OCI-LY1 (cell line): Measurements from ENCODE around the gene SDCCAG8.

Source experiments
- H2AFZ ChIP-seq: fragments of 200-600 bp; sonication (generic), shearing (Covaris generic); 2 replicates; pipeline ENCODE4 v1.6.0; 2014; ENCODE audit warnings: antibody characterized with exemption, mild to moderate bottlenecking, low read length
- H3F3A ChIP-seq: fragments of 200-600 bp; sonication (generic), shearing (Covaris generic); 2 replicates; pipeline ENCODE4 v1.6.0; 2014; ENCODE audit warnings: mild to moderate bottlenecking, antibody characterized with exemption, low read length, moderate library complexity; ENCODE audit not compliant: insufficient read depth
- H3K27ac ChIP-seq: fragments of 200-600 bp; sonication (generic); 2 replicates; pipeline ENCODE4 v1.5.1; 2014; ENCODE audit warnings: low read length, mixed run types, mild to moderate bottlenecking, low read depth; ENCODE audit not compliant: poor library complexity, severe bottlenecking
- H3K27me3 ChIP-seq: fragments of 200-600 bp; sonication (generic); 2 replicates; pipeline ENCODE4 v1.6.0; 2014; ENCODE audit warnings: antibody characterized with exemption, mild to moderate bottlenecking, low read length, moderate library complexity; ENCODE audit not compliant: insufficient read depth
- H3K36me3 ChIP-seq: fragments of 200-600 bp; sonication (generic); 2 replicates; pipeline ENCODE4 v1.6.1; 2014; ENCODE audit warnings: mild to moderate bottlenecking, antibody characterized with exemption, low read length, moderate library complexity, mixed read lengths; ENCODE audit not compliant: insufficient read depth
- H3K4me1 ChIP-seq: fragments of 200-600 bp; sonication (generic); 2 replicates; pipeline ENCODE4 v1.5.1; 2014; ENCODE audit warnings: mild to moderate bottlenecking, low read length, moderate library complexity; ENCODE audit not compliant: insufficient read depth, severe bottlenecking
- H3K4me2 ChIP-seq: fragments of 200-600 bp; sonication (generic), shearing (Covaris generic); 2 replicates; pipeline ENCODE4 v1.6.1; 2014; ENCODE audit warnings: low read length
- H3K4me3 ChIP-seq: fragments of 200-600 bp; sonication (generic); 2 replicates; pipeline ENCODE4 v1.5.1; 2014; ENCODE audit warnings: low read length, low read depth, mild to moderate bottlenecking, mixed read lengths; ENCODE audit not compliant: poor library complexity, severe bottlenecking
- H3K79me2 ChIP-seq: fragments of 200-600 bp; shearing (Covaris generic); 2 replicates; pipeline ENCODE4 v1.6.1; 2016; ENCODE audit warnings: mixed run types, low read length, mixed read lengths; ENCODE audit not compliant: insufficient read depth
- H3K9ac ChIP-seq: fragments of 200-600 bp; sonication (generic), shearing (Covaris generic); 2 replicates; pipeline ENCODE4 v1.6.1; 2014; ENCODE audit warnings: mild to moderate bottlenecking, low read length, mixed read lengths
- H3K9me2 ChIP-seq: fragments of 200-600 bp; sonication (generic), shearing (Covaris generic); 2 replicates; pipeline ENCODE4 v1.6.1; 2014; ENCODE audit warnings: low read depth, mild to moderate bottlenecking, low read length, mixed read lengths
- H3K9me3 ChIP-seq: fragments of 200-600 bp; shearing (Covaris generic); 2 replicates; pipeline ENCODE4 v1.6.1; 2014; ENCODE audit warnings: low read length, mixed read lengths
- H4K20me1 ChIP-seq: fragments of 200-600 bp; sonication (generic), shearing (Covaris generic); 2 replicates; pipeline ENCODE4 v1.6.0; 2016; ENCODE audit warnings: mild to moderate bottlenecking, low read length; ENCODE audit not compliant: insufficient read depth
- CTCF ChIP-seq: fragments of 200-600 bp; sonication (generic), shearing (Covaris generic); IDR thresholded peaks from 2 replicates; pipeline ENCODE4 v1.5.1; 2017; ENCODE audit warnings: mild to moderate bottlenecking, antibody characterized with exemption, low read length, moderate library complexity, mixed read lengths
- EZH2 ChIP-seq: fragments of 200-600 bp; sonication (generic), shearing (Covaris generic); IDR thresholded peaks from 2 replicates; pipeline ENCODE4 v1.8.0; 2017; ENCODE audit warnings: borderline replicate concordance, mixed run types, mild to moderate bottlenecking, antibody characterized with exemption, low read length, moderate library complexity, mixed read lengths

Gene SDCCAG8

DNA sequence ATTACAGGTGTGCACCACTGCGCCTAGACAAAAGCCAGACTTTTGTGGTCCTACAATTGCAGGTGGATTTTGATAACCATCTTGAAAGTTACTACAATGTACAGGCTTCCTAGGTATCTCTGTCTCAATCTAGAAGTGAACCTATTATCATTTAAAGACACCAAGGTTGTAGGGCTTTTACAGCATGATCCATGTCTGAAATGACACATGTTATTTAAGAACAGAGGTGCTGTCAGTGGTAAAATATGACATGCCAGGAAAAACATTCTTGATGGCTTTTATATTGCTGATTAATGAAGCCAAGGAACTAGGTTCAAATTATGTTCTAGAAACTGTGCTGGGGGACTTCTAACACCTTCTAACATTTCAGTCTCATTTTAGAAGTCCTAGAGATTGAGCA, 253.1 kb downstream of the SDCCAG8 start:
- Histone ChIP-seq H3K4me2 (no peak overlapping the region), H2AFZ (no peak overlapping the region), H3K9me3 (no peaks in the 10 kb centered on the region), H3K4me1 (no peaks in the 10 kb centered on the region), H3K27ac (no peak overlapping the region), H3K9ac (no peak overlapping the region), H4K20me1 (no peaks in the 10 kb centered on the region), H3F3A (no peaks in the 10 kb centered on the region), H3K79me2 (no peaks in the 10 kb centered on the region), H3K36me3 (no peaks in the 10 kb centered on the region), H3K9me2 (no peaks in the 10 kb centered on the region), H3K27me3 (no peaks in the 10 kb centered on the region), H3K4me3 (no peak overlapping the region)
- no peak for TF ChIP-seq EZH2
- no peak for TF ChIP-seq CTCF

- H3K36me3 ChIP-seq = no peaks in the 10 kb centered on the region
- H4K20me1 ChIP-seq = no peaks in the 10 kb centered on the region
- no peak overlapping the region for H3K27ac ChIP-seq
- H3K4me2 ChIP-seq = no peak overlapping the region
- H3K27me3 ChIP-seq = no peaks in the 10 kb centered on the region
- H3K4me3 ChIP-seq = no peak overlapping the region
- no peaks in the 10 kb centered on the region for H3K4me1 ChIP-seq
- TF ChIP-seq CTCF (no peak), EZH2 (no peak)
- no peak overlapping the region for H2AFZ ChIP-seq
- no peaks in the 10 kb centered on the region for H3F3A ChIP-seq
- no peaks in the 10 kb centered on the region for H3K9me3 ChIP-seq
- H3K79me2 ChIP-seq = no peaks in the 10 kb centered on the region
- no peaks in the 10 kb centered on the region for H3K9me2 ChIP-seq
- no peak overlapping the region for H3K9ac ChIP-seq
These were observed 255.1 kb downstream of the SDCCAG8 start for GRCh38 chr1:243510928-243511327.

GRCh38 chr1:243513726-243514491, 258.1 kb downstream of the SDCCAG8 start:
- no peak for TF ChIP-seq EZH2
- no peak for TF ChIP-seq CTCF
- H2AFZ ChIP-seq = no peak overlapping the region
- no peak overlapping the region for H3K9ac ChIP-seq
- no peaks in the 10 kb centered on the region for H3K27me3 ChIP-seq
- H3K36me3 ChIP-seq = no peaks in the 10 kb centered on the region
- H3K27ac ChIP-seq = no peak overlapping the region
- no peaks in the 10 kb centered on the region for H3F3A ChIP-seq
- no peaks in the 10 kb centered on the region for H3K4me1 ChIP-seq
- no peak overlapping the region for H3K4me2 ChIP-seq
- H3K9me2 ChIP-seq = no peaks in the 10 kb centered on the region
- no peaks in the 10 kb centered on the region for H3K9me3 ChIP-seq
- H4K20me1 ChIP-seq = no peaks in the 10 kb centered on the region
- no peaks in the 10 kb centered on the region for H3K79me2 ChIP-seq
- H3K4me3 ChIP-seq = no peak overlapping the region
